Testis (tissue), 3 donors: ENCODE data around the gene NMBR. TPM values are rescaled to one million over a fixed set of nuclear protein-coding genes. Genes with fewer than 3 reads are reported as not detected.
"Not testable (repeated sequence)": the region's sequence is repeated elsewhere in the genome, so short reads cannot be mapped to it uniquely, and the experiment has no call there.

ENCODE experiments used
- DNase-seq: peaks from one replicate; pipeline ENCODE4 v3.0.0-alpha.2; 2019
- H3K27ac ChIP-seq, 2 donors: fragments of 200-600 bp; sonication (generic); one replicate each; pipeline ENCODE4 v1.5.1; 2019
- H3K27me3 ChIP-seq: fragments of 200-600 bp; sonication (generic); one replicate; pipeline ENCODE4 v1.5.1; 2019
- H3K36me3 ChIP-seq: fragments of 200-600 bp; sonication (generic); one replicate; pipeline ENCODE4 v1.5.1; 2017; ENCODE audit warnings: low read depth; ENCODE audit errors: missing control alignments
- H3K4me1 ChIP-seq: fragments of 200-600 bp; sonication (generic); one replicate; pipeline ENCODE4 v1.5.1; 2019
- H3K4me3 ChIP-seq, 2 donors: fragments of 200-600 bp; sonication (generic); one replicate each; pipeline ENCODE4 v1.5.1; 2017 to 2019
- H3K9me3 ChIP-seq: fragments of 200-600 bp; sonication (generic); one replicate; pipeline ENCODE4 v1.5.1; 2017
- CTCF ChIP-seq, 3 experiments: fragments of 450-650 bp in 2 of 3; fragments of 200-600 bp in 1 of 3; sonication (generic) in 1 of 3; IDR thresholded peaks; one replicate each; pipeline ENCODE4 v1.5.1; 2016 to 2019; ENCODE audit warnings: antibody characterized with exemption in 3 of 3, mild to moderate bottlenecking in 2 of 3, moderate library complexity in 1 of 3
- POLR2A ChIP-seq: fragments of 450-650 bp; IDR thresholded peaks from one replicate; pipeline ENCODE4 v1.6.1; 2017; ENCODE audit warnings: antibody characterized with exemption, mild to moderate bottlenecking, moderate library complexity
- WGBS, 2 donors: methylation state at CpG; one replicate each; pipeline ENCODE4 v1.1.5; 2018; 5-methylcytosine and 5-hydroxymethylcytosine counted together
- intact Hi-C: fragments of 100-400 bp; cut with DNase I; formaldehyde crosslinking; loops from one replicate; pipeline ENCODE4 v1.15.1; 2023; ENCODE audit warnings: low total_unique reads
- polyA plus RNA-seq: library from polyadenylated mRNA; stranded (reverse); fragments of 350-450 nt; fragmentation: Illumina TruSeq; extraction: RNeasy Lipid Tissue Mini Kit (QIAGEN cat#74804); gene quantifications from one replicate; pipeline ENCODE4 v1.2.3, GENCODE V29; 2014; ENCODE audit warnings: low read depth, low replicate concordance; ENCODE audit not compliant: insufficient read depth
- total RNA-seq, 2 donors: library from RNA; depleted of rRNA; stranded (reverse); fragments of >200 nt; gene quantifications; one replicate each; pipeline ENCODE4 v1.2.3, GENCODE V29; 2016

The NMBR gene
- total and polyA plus RNA-seq, 3 donors from 2014 or later: 1.6 to 3.5 (median 2.2) TPM

- intact Hi-C loops: no loop called here
- H3K27ac ChIP-seq: no peak overlapping the region
- H3K36me3 ChIP-seq: no peaks in the 10 kb centered on the region
- no peaks in the 10 kb centered on the region for H3K27me3 ChIP-seq
- DNase-seq: peak; percentile 87
- no peaks in the 10 kb centered on the region for H3K9me3 ChIP-seq
- H3K4me3 ChIP-seq: no peak overlapping the region
- 7 to 12% methylated on average over 4 of the region's 4 CpGs for WGBS, 2 donors
- no peaks in the 10 kb centered on the region for H3K4me1 ChIP-seq
- peak; percentile 9 to 66 (median 51) for TF ChIP-seq CTCF (IDR thresholded peaks at IDR 0.05)
- TF ChIP-seq POLR2A: no peak
These were observed 34.4 kb downstream of the NMBR start for GRCh38 chr6:142112451-142113061.

- H3K4me3 ChIP-seq, H3K9me3 ChIP-seq, H3K36me3 ChIP-seq, intact Hi-C loops, DNase-seq, H3K4me1 ChIP-seq, H3K27me3 ChIP-seq, H3K27ac ChIP-seq: not testable (repeated sequence)
- 92 to 93% methylated on average over 9 of the region's 9 CpGs for WGBS, 2 donors
These were observed 36.1 kb downstream of the NMBR start for GRCh38 chr6:142110820-142111219.

GRCh38 chr6:142104820-142105219 lies 42.1 kb downstream of the NMBR start:
- H3K27ac ChIP-seq, H3K9me3 ChIP-seq, H3K36me3 ChIP-seq, H3K27me3 ChIP-seq, H3K4me1 ChIP-seq, DNase-seq, intact Hi-C loops, H3K4me3 ChIP-seq: not testable (repeated sequence)
- 83 to 86% methylated on average over 5 of the region's 5 CpGs for WGBS, 2 donors

- Histone ChIP-seq H3K9me3 (no peaks in the 10 kb centered on the region), H3K4me1 (no peaks in the 10 kb centered on the region), H3K4me3 (no peak overlapping the region), H3K27me3 (no peaks in the 10 kb centered on the region), H3K27ac (no peak overlapping the region), H3K36me3 (no peaks in the 10 kb centered on the region)
- TF ChIP-seq CTCF (IDR thresholded peaks at IDR 0.05) (no peak), POLR2A (no peak)
- intact Hi-C loops: no loop called here
- 0 to 1% methylated on average over 14 of the region's 14 CpGs for WGBS, 2 donors
- peak; percentile 37 for DNase-seq
These were observed 58.1 kb downstream of the NMBR start for GRCh38 chr6:142088858-142089216.

- 14 to 21% methylated on average over 28 to 38 of the region's 49 CpGs for WGBS, 2 donors
These were observed 58.7 kb downstream of the NMBR start for GRCh38 chr6:142087950-142088857.

More at GRCh38 chr6:142087950-142088857, 58.7 kb downstream of the NMBR start:
- no peak for DNase-seq
- no peak for TF ChIP-seq POLR2A
- no peak for TF ChIP-seq CTCF (IDR thresholded peaks at IDR 0.05)
- Histone ChIP-seq H3K9me3 (no peaks in the 10 kb centered on the region), H3K27ac (no peak overlapping the region), H3K4me3 (no peak overlapping the region), H3K27me3 (no peaks in the 10 kb centered on the region), H3K4me1 (no peaks in the 10 kb centered on the region), H3K36me3 (no peaks in the 10 kb centered on the region)
- intact Hi-C loops: no loop called here
